Measurements from ENCODE around the gene WDR90. TPM values are rescaled to one million over a fixed set of nuclear protein-coding genes. Genes with fewer than 3 reads are reported as not detected.
A peak's percentile ranks its signal among the peaks of the same experiment; 100 is the strongest.

The WDR90 gene
- total and polyA plus RNA-seq, 2 of the 13 experiments (the other 11 are each of a cell fraction or from before 2014, with no cell fraction given) = 14.9 to 28.9 TPM

DNA sequence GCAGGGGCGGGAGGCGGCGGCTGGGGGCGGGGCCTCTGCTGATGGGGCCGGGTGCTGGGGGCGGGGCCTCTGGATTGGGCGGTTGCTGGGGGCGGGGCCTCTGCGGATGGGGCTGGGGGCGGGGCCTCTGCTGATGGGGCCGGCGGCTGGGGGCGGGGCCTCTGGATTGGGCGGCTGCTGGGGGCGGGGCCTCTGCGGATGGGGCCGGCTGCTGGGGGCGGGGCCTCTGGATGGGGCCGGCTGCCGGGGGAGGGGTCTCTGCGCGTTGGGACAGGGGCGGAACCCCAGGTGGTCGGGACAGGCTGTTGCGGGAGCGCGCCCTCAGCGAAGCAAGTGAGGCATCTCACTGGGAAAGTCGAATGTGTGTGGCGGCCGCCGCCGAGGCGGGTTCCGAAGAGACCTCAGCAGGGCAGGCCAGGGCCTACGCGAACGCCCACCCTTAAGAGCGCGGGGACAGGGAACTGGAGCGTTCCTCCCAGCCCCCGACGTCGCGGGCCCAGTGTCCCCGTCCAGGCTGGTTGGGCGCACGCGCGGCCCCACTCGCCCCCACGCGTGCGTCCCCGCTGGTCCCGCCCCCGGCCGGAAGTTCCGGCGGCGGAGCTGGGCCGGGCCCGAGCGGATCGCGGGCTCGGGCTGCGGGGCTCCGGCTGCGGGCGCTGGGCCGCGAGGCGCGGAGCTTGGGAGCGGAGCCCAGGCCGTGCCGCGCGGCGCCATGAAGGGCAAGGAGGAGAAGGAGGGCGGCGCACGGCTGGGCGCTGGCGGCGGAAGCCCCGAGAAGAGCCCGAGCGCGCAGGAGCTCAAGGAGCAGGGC is 30.9 kb downstream of the WDR90 start, which contains the start of gene STUB1:
TSS of gene STUB1 (plus strand) at position 597 of the 811 bp plus-strand sequence. CDS start at position 713, 116 bp downstream.
- no peak within 1 kb of the TSS for H2AFZ ChIP-seq (ENCODE audit: low read length)
- WGBS (ENCODE audit: low lambda C conversion rate) = no CpG with 5 or more reads among the region's 91 CpGs
- peaks cover 38% of the 10 kb centered on the region for H3K4me1 ChIP-seq (ENCODE audit: insufficient read depth, low read length)
- peaks cover 16% of the 10 kb centered on the region for H3K79me2 ChIP-seq (ENCODE audit: insufficient read depth, low read length)
- peak within 1 kb of the TSS; percentile 82 for H3K9ac ChIP-seq (ENCODE audit: insufficient read depth, low read depth, low read length)
- H3K9me3 ChIP-seq (ENCODE audit: low read length) = no peaks in the 10 kb centered on the region
- intact Hi-C loops (cut with micrococcal nuclease; ENCODE audit: unreplicated experiment) (no loop called here), in situ Hi-C loops (cut with HindIII; ENCODE audit: extremely low pct_ligation_motif_present, low pct_unique_long_range_greater_than_20kb) (no loop called here)
- POLR2A ChIA-PET = interaction anchor here (0.8 to 4.4 kb wide), 13 partner anchors 9 to 44 kb away, joined by 3 to 34 read pairs (median 6); partner anchors contain the start of genes ANTKMT, METRN, METTL26 and RHOT2
- 0 out of 2 replicates have a peak, but pooled peaks cover 3% of the 10 kb centered on the region for H4K20me1 ChIP-seq (ENCODE audit: insufficient read depth, low read length)
- H3K27ac ChIP-seq (ENCODE audit: extremely low read length, insufficient read depth, low read length) = peak within 1 kb of the TSS; percentile 80
- no TSS peak for BruUV-seq (replicated peaks)
- CTCF ChIA-PET (ENCODE audit: low intra/inter-chr PET ratio, low total read pairs) = interaction anchor here (0.8 kb wide), 1 partner anchor 12 kb away, joined by 3 read pairs; the partner anchor contains the start of gene RHOT2
- peak within 1 kb of the TSS; percentile 99 for H3K4me2 ChIP-seq (ENCODE audit: low read depth, low read length)
- no peak for FAIRE-seq
- ATAC-seq = peak; percentile 41
- H3K27me3 ChIP-seq (ENCODE audit: control insufficient read depth in 1 of 2, insufficient read depth in 2 of 2, low read length in 2 of 2) = no peaks in the 10 kb centered on the region; a peak in 1 of 5 replicates
- peak; percentile 76 for DNase-seq (ENCODE audit: low spot score)
- peak within 1 kb of the TSS; percentile 72 to 88 (median 85) for H3K4me3 ChIP-seq (replicated peaks in 1 of 3; ENCODE audit: insufficient read depth in 1 of 3, low read depth in 2 of 3, low read length in 3 of 3)
- H3K36me3 ChIP-seq (replicated peaks in 1 of 2; ENCODE audit: control insufficient read depth in 1 of 2, insufficient read depth in 2 of 2, low read length in 2 of 2) = peaks cover 8 to 15% of the 10 kb centered on the region in 2 experiments; a peak in 4 of 5 replicates
- TF ChIP-seq ARID4A (CRISPR knock-in tag; IDR thresholded peaks at IDR 0.05; ENCODE audit: borderline replicate concordance) (peak; percentile 66), TP53 (CRISPR knock-in tag; conservative IDR thresholded peaks at IDR 0.05) (no peak), MTF1 (CRISPR knock-in tag; IDR thresholded peaks at IDR 0.05) (no peak), SIN3B (IDR thresholded peaks at IDR 0.05; ENCODE audit: low read length) (no peak), GATA4 (IDR thresholded peaks at IDR 0.05; ENCODE audit: borderline replicate concordance, low read depth) (no peak), ZNF891 (CRISPR knock-in tag; IDR thresholded peaks at IDR 0.05) (no peak), HES4 (CRISPR knock-in tag; IDR thresholded peaks at IDR 0.05; ENCODE audit: borderline replicate concordance) (peak; percentile 75; the same call in 1 of the 2 replicates), NR2F1 (CRISPR knock-in tag; IDR thresholded peaks at IDR 0.05) (no peak), RARA (CRISPR knock-in tag; IDR thresholded peaks at IDR 0.05) (no peak), ZNF451 (CRISPR knock-in tag; IDR thresholded peaks at IDR 0.05) (no peak), ZNF317 (CRISPR knock-in tag; IDR thresholded peaks at IDR 0.05) (no peak), ZNF513 (CRISPR knock-in tag; conservative IDR thresholded peaks at IDR 0.05) (no peak)
